Gastrocnemius medialis (tissue), 4 donors: ENCODE results near the gene MACROD1.

Experiments used
- CTCF ChIP-seq, 5 experiments: fragments of 450-650 bp in 3 of 5; fragments of 200-600 bp in 2 of 5; sonication (generic) in 2 of 5; IDR thresholded peaks in 4 of 5; conservative IDR thresholded peaks in 1 of 5; 1 replicate in 4 of 5; 2 replicates in 1 of 5; pipeline ENCODE4 v1.5.1; 2016 to 2019; ENCODE audit warnings: antibody characterized with exemption in 5 of 5, mild to moderate bottlenecking in 3 of 5, moderate library complexity in 3 of 5
- POLR2A ChIP-seq, 2 donors: fragments of 450-650 bp; IDR thresholded peaks; one replicate each; pipeline ENCODE4 v1.6.1; 2017; ENCODE audit warnings: antibody characterized with exemption in 2 of 2, mild to moderate bottlenecking in 2 of 2, moderate library complexity in 2 of 2

- TF ChIP-seq CTCF (IDR thresholded peaks at IDR 0.05 in 4 of 5, conservative IDR thresholded peaks at IDR 0.05 in 1 of 5) (no peak), POLR2A (IDR thresholded peaks at IDR 0.05) (no peak)
These were observed 39.5 kb downstream of the MACROD1 start for GRCh38 chr11:64126371-64126770.
